IMR-90 (cell line): ENCODE results near the gene APP. TPM values are rescaled to one million over a fixed set of nuclear protein-coding genes. Genes with fewer than 3 reads are reported as not detected.

Experiments
- ATAC-seq: fragments of 200-7000 bp; cut with Tn5 transposase; 2 replicates; pipeline ENCODE4 v1.9.1; 2020; ENCODE audit warnings: low read depth, mild to moderate bottlenecking, moderate library complexity
- BruUV-seq: library from RNA; stranded (reverse); fragments of 400-500 nt; replicated peaks from 2 replicates; lab custom pipeline; 2021; lab: Mats Ljungman, UMichigan
- CTCF ChIA-PET: fragments of 300-600 bp; formaldehyde crosslinking; extraction: SDS; loops from one replicate; lab custom pipeline; 2021; ENCODE audit warnings: antibody characterized with exemption; lab: Yijun Ruan, JAX
- POLR2A ChIA-PET: fragments of 300-600 bp; sonication (Branson Sonifier 250); formaldehyde crosslinking; loops from one replicate; lab custom pipeline; 2022; ENCODE audit warnings: antibody characterized with exemption; ENCODE audit not compliant: unreplicated experiment; lab: Charles Lee
- DNase-seq: peaks from one replicate; pipeline ENCODE4 v3.0.0; 2013
- H2AFZ ChIP-seq: replicated peaks from 2 replicates; pipeline ENCODE3; 2013; ENCODE audit warnings: low read length, mild to moderate bottlenecking; ENCODE audit not compliant: poor library complexity
- H2AK5ac ChIP-seq: 2 replicates; pipeline ENCODE4 v1.6.1; 2013; ENCODE audit warnings: low read depth, low read length, inconsistent platforms
- H2AK9ac ChIP-seq: replicated peaks from 2 replicates; pipeline ENCODE3; 2013; ENCODE audit warnings: mild to moderate bottlenecking, low read depth, low read length, moderate library complexity; ENCODE audit not compliant: poor library complexity
- H2BK120ac ChIP-seq: 2 replicates; pipeline ENCODE4 v1.6.1; 2013; ENCODE audit warnings: low read depth, low read length, inconsistent platforms
- H2BK15ac ChIP-seq: 3 replicates; pipeline ENCODE4 v1.6.1; 2013; ENCODE audit warnings: low read depth, low read length, inconsistent platforms
- H2BK20ac ChIP-seq: 2 replicates; pipeline ENCODE4 v1.6.1; 2013; ENCODE audit warnings: low read depth, mild to moderate bottlenecking, inconsistent platforms, low read length, moderate library complexity
- H2BK5ac ChIP-seq: 2 replicates; pipeline ENCODE4 v1.6.1; 2013; ENCODE audit warnings: mild to moderate bottlenecking, low read depth, low read length, inconsistent platforms; ENCODE audit not compliant: poor library complexity, severe bottlenecking
- H3K14ac ChIP-seq: replicated peaks from 2 replicates; pipeline ENCODE4 v1.6.1; 2013; ENCODE audit warnings: low read depth, low read length, inconsistent platforms
- H3K18ac ChIP-seq: 2 replicates; pipeline ENCODE4 v1.6.1; 2013; ENCODE audit warnings: low read depth, low read length, control low read depth
- H3K23ac ChIP-seq: 2 replicates; pipeline ENCODE4 v1.6.1; 2013; ENCODE audit warnings: low read depth, low read length, inconsistent platforms
- H3K27ac ChIP-seq: 2 replicates; pipeline ENCODE4 v1.5.1; 2013; ENCODE audit warnings: mild to moderate bottlenecking, control low read depth, low read length; ENCODE audit not compliant: insufficient read depth
- H3K27me3 ChIP-seq: 2 replicates; pipeline ENCODE4 v1.6.1; 2013; ENCODE audit warnings: low read length; ENCODE audit not compliant: control insufficient read depth, insufficient read depth
- H3K36me3 ChIP-seq: 2 replicates; pipeline ENCODE4 v1.6.1; 2013; ENCODE audit warnings: low read length, mixed read lengths; ENCODE audit not compliant: control insufficient read depth, insufficient read depth
- H3K4ac ChIP-seq: 2 replicates; pipeline ENCODE4 v1.6.1; 2013; ENCODE audit warnings: low read depth, low read length, inconsistent platforms
- H3K4me1 ChIP-seq: 2 replicates; pipeline ENCODE4 v1.6.1; 2013; ENCODE audit warnings: low read length, mixed read lengths; ENCODE audit not compliant: control insufficient read depth, insufficient read depth
- H3K4me2 ChIP-seq: 2 replicates; pipeline ENCODE4 v1.6.1; 2013; ENCODE audit warnings: low read depth, mild to moderate bottlenecking, control low read depth, low read length, moderate library complexity
- H3K4me3 ChIP-seq: 2 replicates; pipeline ENCODE4 v1.5.1; 2013; ENCODE audit warnings: low read depth, mild to moderate bottlenecking, control low read depth, low read length, moderate library complexity; ENCODE audit not compliant: insufficient read depth
- H3K56ac ChIP-seq: 2 replicates; pipeline ENCODE4 v1.6.1; 2013; ENCODE audit warnings: low read length, inconsistent platforms; ENCODE audit not compliant: insufficient read depth; ENCODE audit errors: extremely low read depth
- H3K79me1 ChIP-seq, 2 experiments: 2 replicates each; pipeline ENCODE4 v1.6.1; 2013; ENCODE audit warnings: low read length in 2 of 2, inconsistent platforms in 1 of 2, low read depth in 1 of 2
- H3K9ac ChIP-seq: 2 replicates; pipeline ENCODE4 v1.6.1; 2013; ENCODE audit warnings: low read depth, low read length, control low read depth
- H3K9me1 ChIP-seq: 2 replicates; pipeline ENCODE4 v1.6.1; 2013; ENCODE audit warnings: low read length, inconsistent platforms; ENCODE audit not compliant: insufficient read depth
- H3K9me3 ChIP-seq: 2 replicates; pipeline ENCODE4 v1.6.1; 2013; ENCODE audit warnings: low read length; ENCODE audit not compliant: control insufficient read depth, insufficient read depth
- H4K20me1 ChIP-seq: 2 replicates; pipeline ENCODE4 v1.6.1; 2013; ENCODE audit warnings: low read length, inconsistent platforms; ENCODE audit not compliant: insufficient read depth
- H4K5ac ChIP-seq: 2 replicates; pipeline ENCODE4 v1.6.1; 2013; ENCODE audit warnings: mild to moderate bottlenecking, low read depth, low read length, control low read depth
- H4K8ac ChIP-seq, 2 experiments: 2 replicates each; pipeline ENCODE4 v1.6.1; 2013; ENCODE audit warnings: low read depth in 2 of 2, low read length in 2 of 2, control low read depth in 1 of 2, inconsistent platforms in 1 of 2
- H4K91ac ChIP-seq: 2 replicates; pipeline ENCODE4 v1.6.1; 2013; ENCODE audit warnings: low read depth, low read length, inconsistent platforms; ENCODE audit not compliant: insufficient read depth
- BHLHE40 ChIP-seq: fragments of 150-350 bp; IDR thresholded peaks from 2 replicates; pipeline ENCODE4 v1.6.1; 2016; ENCODE audit warnings: mild to moderate bottlenecking, low read depth, low read length
- FOS ChIP-seq: fragments of 150-350 bp; IDR thresholded peaks from 2 replicates; pipeline ENCODE4 v1.6.1; 2016; ENCODE audit warnings: low read depth, low read length
- MAFK ChIP-seq: IDR thresholded peaks from 2 replicates; pipeline ENCODE4 v1.6.1; 2012; ENCODE audit warnings: low read depth, low read length, improper control_type of control experiment
- USF2 ChIP-seq: fragments of 150-350 bp; IDR thresholded peaks from 2 replicates; pipeline ENCODE4 v1.6.1; 2017; ENCODE audit warnings: mild to moderate bottlenecking, antibody characterized with exemption, low read length, low read depth
- WGBS, 2 experiments: methylation state at CpG; one replicate each; pipeline versions ENCODE4 v1.1.5 to v1.1.7; 2013; ENCODE audit warnings: missing lambda C conversion rate in 2 of 2; ENCODE audit not compliant: insufficient read length in 1 of 2; ENCODE audit errors: extremely low coverage in 2 of 2; 5-methylcytosine and 5-hydroxymethylcytosine counted together
- dilution Hi-C: fragments of 300-500 bp; cut with HindIII; formaldehyde crosslinking; loops from one replicate; pipeline ENCODE4 v1.14.3; 2018; ENCODE audit warnings: low sequenced_read_pairs; ENCODE audit not compliant: unreplicated experiment
- in situ Hi-C: fragments of 300-500 bp; cut with MboI; formaldehyde crosslinking; loops from 3 replicates; pipeline ENCODE4 v1.14.3; 2019; ENCODE audit warnings: low sequenced_read_pairs, inconsistent platforms, mixed read lengths
- intact Hi-C: fragments of 100-400 bp; cut with micrococcal nuclease; formaldehyde crosslinking; loops from 2 replicates; pipeline ENCODE4 v1.10.0; 2022
- polyA plus RNA-seq, 3 experiments: library from polyadenylated mRNA; depleted of rRNA; stranded (reverse); fragments of >200 nt; gene quantifications; 2 replicates each; pipeline ENCODE4 v1.2.3, GENCODE V29; 2012; ENCODE audit warnings: low replicate concordance in 1 of 3
- total RNA-seq: library from RNA; depleted of rRNA; stranded (reverse); fragments of >200 nt; gene quantifications from 2 replicates; pipeline ENCODE4 v1.2.3, GENCODE V29; 2012

Gene APP
- total and polyA plus RNA-seq, 2 of the 4 experiments (the other 2 are of a cell fraction), result 191 to 530 TPM

- Histone ChIP-seq H3K27me3 (no peaks in the 10 kb centered on the region), H3K36me3 (peaks cover 18% of the 10 kb centered on the region), H3K9me1 (no peaks in the 10 kb centered on the region; the same call in 1 of the 2 replicates), H4K20me1 (no peaks in the 10 kb centered on the region), H2BK15ac (no peak overlapping the region), H3K4me3 (no peak overlapping the region), H3K4me2 (no peak overlapping the region), H3K9ac (no peak overlapping the region), H4K91ac (no peak overlapping the region), H4K5ac (no peak overlapping the region), H4K8ac (no peak overlapping the region), H2BK20ac (no peak overlapping the region), H3K14ac (no peak overlapping the region), H3K56ac (no peak overlapping the region), H2AK5ac (no peak overlapping the region), H3K79me1 (peaks cover 27 to 29% of the 10 kb centered on the region in 2 experiments), H2AFZ (no peak overlapping the region), H3K27ac (no peak overlapping the region), H3K4me1 (no peaks in the 10 kb centered on the region), H3K4ac (no peak overlapping the region), H2BK5ac (no peak overlapping the region), H3K9me3 (no peaks in the 10 kb centered on the region), H3K23ac (no peak overlapping the region), H3K18ac (no peak overlapping the region), H2BK120ac (no peak overlapping the region), H2AK9ac (no peak overlapping the region)
- no TSS peak for BruUV-seq
- ChIA-PET CTCF (no interaction called here), POLR2A (no interaction called here)
- in situ Hi-C loops, result no loop called here
- DNase-seq (no peak), ATAC-seq (no peak)
- TF ChIP-seq BHLHE40 (no peak), FOS (no peak), USF2 (no peak), MAFK (no peak)
- dilution Hi-C loops, result no loop called here
- no CpG with 5 or more reads among the region's 1 CpG for WGBS, 2 experiments
- intact Hi-C loops, result no loop called here
These were observed 120.8 kb downstream of the APP start for GRCh38 chr21:26049803-26050202.
